HepG2 (cell line): Measurements from ENCODE around the gene DAB2. TPM values are rescaled to one million over a fixed set of nuclear protein-coding genes. Genes with fewer than 3 reads are reported as not detected.

Source experiments
- ARID2 ChIP-seq: sonication (generic); formaldehyde crosslinking; IDR thresholded peaks from 2 replicates; pipeline ENCODE4 v1.8.1; 2022; ENCODE audit warnings: mild to moderate bottlenecking, missing genetic modification reagents, borderline replicate concordance
- KDM2A ChIP-seq: sonication (generic); formaldehyde crosslinking; IDR thresholded peaks from 2 replicates; pipeline ENCODE4 v1.4.0; 2020; ENCODE audit warnings: low read depth, missing genetic modification reagents, borderline replicate concordance
- KDM6A ChIP-seq: IDR thresholded peaks from 2 replicates; pipeline ENCODE4 v1.6.1; 2016; ENCODE audit warnings: low read depth
- NCOR1 ChIP-seq: fragments of 200-600 bp; sonication (generic); IDR thresholded peaks from 2 replicates; pipeline ENCODE4 v1.7.0; 2017; ENCODE audit warnings: antibody characterized with exemption, low read length, borderline replicate concordance
- PTBP1 ChIP-seq: fragments of 200-400 bp; formaldehyde crosslinking; IDR thresholded peaks from 2 replicates; pipeline ENCODE4 v1.6.1; 2018; ENCODE audit warnings: low read length, low read depth; ENCODE audit not compliant: poor library complexity, severe bottlenecking
- SOX13 ChIP-seq, 3 experiments: fragments of 450-650 bp in 1 of 3; sonication (generic) in 1 of 3; formaldehyde crosslinking in 1 of 3; IDR thresholded peaks in 2 of 3; conservative IDR thresholded peaks in 1 of 3; 2 replicates each; pipeline versions ENCODE4 v1.5.0 to v1.6.1; 2016 to 2020; ENCODE audit warnings: antibody characterized with exemption in 1 of 3, mild to moderate bottlenecking in 1 of 3, missing compliant biosample characterization in 1 of 3, missing genetic modification reagents in 1 of 3, moderate library complexity in 1 of 3
- ZNF205 ChIP-seq: IDR thresholded peaks from 2 replicates; pipeline ENCODE4 v1.6.1; 2018; ENCODE audit warnings: missing biosample characterization, missing genetic modification reagents
- ZNF251 ChIP-seq: sonication (generic); formaldehyde crosslinking; IDR thresholded peaks from 2 replicates; pipeline ENCODE4 v1.9.0; 2021; ENCODE audit warnings: mild to moderate bottlenecking, missing genetic modification reagents
- ZNF446 ChIP-seq: sonication (generic); formaldehyde crosslinking; IDR thresholded peaks from 2 replicates; pipeline ENCODE4 v1.5.0; 2020; ENCODE audit warnings: mild to moderate bottlenecking, missing genetic modification reagents
- ZNF580 ChIP-seq: IDR thresholded peaks from 2 replicates; pipeline ENCODE4 v1.6.1; 2016; ENCODE audit warnings: low read depth, borderline replicate concordance
- ZNF619 ChIP-seq: sonication (generic); formaldehyde crosslinking; IDR thresholded peaks from 2 replicates; pipeline ENCODE4 v1.4.0; 2020; ENCODE audit warnings: mild to moderate bottlenecking, missing genetic modification reagents
- ZNF670 ChIP-seq: sonication (generic); formaldehyde crosslinking; IDR thresholded peaks from 2 replicates; pipeline ENCODE4 v1.8.0; 2022; ENCODE audit warnings: mild to moderate bottlenecking, missing genetic modification reagents, borderline replicate concordance
- ZNF879 ChIP-seq: sonication (generic); formaldehyde crosslinking; IDR thresholded peaks from 2 replicates; pipeline ENCODE4 v1.8.1; 2023; ENCODE audit warnings: missing genetic modification reagents
- polyA plus RNA-seq, 8 experiments: library from polyadenylated mRNA; depleted of rRNA in 3 of 8; stranded (reverse) in 7 of 8; unstranded in 1 of 8; fragments of >200 nt; fragmentation: Illumina TruSeq in 4 of 8; extraction: Trizol in 4 of 8; gene quantifications; 2 replicates each; pipeline versions ENCODE4 v1.2.1 to v1.2.3, GENCODE V29; 2011 to 2016; ENCODE audit warnings: low read depth in 4 of 8, missing spikeins in 1 of 8, mixed read lengths in 1 of 8; ENCODE audit not compliant: insufficient read depth in 1 of 8
- total RNA-seq, 5 experiments: library from RNA; depleted of rRNA; stranded (reverse); fragments of >200 nt; fragmentation: Illumina TruSeq; extraction: Trizol; gene quantifications; 2 replicates each; pipeline ENCODE4 v1.2.3, GENCODE V29; 2016; ENCODE audit warnings: low read depth in 1 of 5
- TF ChIP-seq, protein P1 (sequence below): sonication (generic); formaldehyde crosslinking; IDR thresholded peaks from 2 replicates; pipeline ENCODE4 v1.4.0; 2020; ENCODE audit warnings: missing genetic modification reagents
- TF ChIP-seq, protein P2 (sequence below): sonication (generic); formaldehyde crosslinking; IDR thresholded peaks from 2 replicates; pipeline ENCODE4 v1.4.0; 2020; ENCODE audit warnings: missing genetic modification reagents, borderline replicate concordance
- TF ChIP-seq, protein P3 (sequence below): sonication (generic); formaldehyde crosslinking; IDR thresholded peaks from 2 replicates; pipeline ENCODE4 v1.8.0; 2022; ENCODE audit warnings: missing genetic modification reagents, mild to moderate bottlenecking, inconsistent platforms, borderline replicate concordance
- TF ChIP-seq, protein P4 (sequence below): IDR thresholded peaks from 2 replicates; pipeline ENCODE4 v1.6.1; 2016

The DAB2 gene
- total and polyA plus RNA-seq, 2 of the 13 experiments (the other 11 are each of a cell fraction or from before 2014, with no cell fraction given): 6.4 to 6.5 TPM

DNA sequence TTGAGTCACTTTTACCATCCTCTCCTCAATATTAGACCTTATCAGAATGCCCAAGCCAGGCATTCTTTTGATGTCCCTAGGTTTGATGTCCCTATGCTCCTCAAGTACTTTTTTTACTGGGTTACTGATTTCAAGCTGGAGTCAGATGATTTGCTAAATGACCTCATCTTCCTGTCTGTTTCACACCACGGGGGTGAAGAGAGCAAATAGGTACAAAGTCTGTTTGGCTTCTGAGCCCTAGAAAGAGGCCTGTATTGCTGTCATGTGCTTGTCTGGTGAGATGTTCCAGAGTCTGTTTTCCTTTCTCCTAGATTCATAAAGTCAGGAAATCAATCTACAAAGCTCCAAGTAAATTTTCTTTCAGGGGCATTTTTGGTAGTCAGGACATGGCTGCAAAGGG, 12.7 kb upstream of the DAB2 start (continued):
- TF ChIP-seq, protein P1, sequence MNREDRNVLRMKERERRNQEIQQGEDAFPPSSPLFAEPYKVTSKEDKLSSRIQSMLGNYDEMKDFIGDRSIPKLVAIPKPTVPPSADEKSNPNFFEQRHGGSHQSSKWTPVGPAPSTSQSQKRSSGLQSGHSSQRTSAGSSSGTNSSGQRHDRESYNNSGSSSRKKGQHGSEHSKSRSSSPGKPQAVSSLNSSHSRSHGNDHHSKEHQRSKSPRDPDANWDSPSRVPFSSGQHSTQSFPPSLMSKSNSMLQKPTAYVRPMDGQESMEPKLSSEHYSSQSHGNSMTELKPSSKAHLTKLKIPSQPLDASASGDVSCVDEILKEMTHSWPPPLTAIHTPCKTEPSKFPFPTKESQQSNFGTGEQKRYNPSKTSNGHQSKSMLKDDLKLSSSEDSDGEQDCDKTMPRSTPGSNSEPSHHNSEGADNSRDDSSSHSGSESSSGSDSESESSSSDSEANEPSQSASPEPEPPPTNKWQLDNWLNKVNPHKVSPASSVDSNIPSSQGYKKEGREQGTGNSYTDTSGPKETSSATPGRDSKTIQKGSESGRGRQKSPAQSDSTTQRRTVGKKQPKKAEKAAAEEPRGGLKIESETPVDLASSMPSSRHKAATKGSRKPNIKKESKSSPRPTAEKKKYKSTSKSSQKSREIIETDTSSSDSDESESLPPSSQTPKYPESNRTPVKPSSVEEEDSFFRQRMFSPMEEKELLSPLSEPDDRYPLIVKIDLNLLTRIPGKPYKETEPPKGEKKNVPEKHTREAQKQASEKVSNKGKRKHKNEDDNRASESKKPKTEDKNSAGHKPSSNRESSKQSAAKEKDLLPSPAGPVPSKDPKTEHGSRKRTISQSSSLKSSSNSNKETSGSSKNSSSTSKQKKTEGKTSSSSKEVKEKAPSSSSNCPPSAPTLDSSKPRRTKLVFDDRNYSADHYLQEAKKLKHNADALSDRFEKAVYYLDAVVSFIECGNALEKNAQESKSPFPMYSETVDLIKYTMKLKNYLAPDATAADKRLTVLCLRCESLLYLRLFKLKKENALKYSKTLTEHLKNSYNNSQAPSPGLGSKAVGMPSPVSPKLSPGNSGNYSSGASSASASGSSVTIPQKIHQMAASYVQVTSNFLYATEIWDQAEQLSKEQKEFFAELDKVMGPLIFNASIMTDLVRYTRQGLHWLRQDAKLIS (CRISPR knock-in tag): no peak
- TF ChIP-seq ZNF446 (CRISPR knock-in tag) (no peak), SOX13 (IDR thresholded peaks at IDR 0.05) (peak; percentile 78), SOX13 (CRISPR knock-in tag; conservative IDR thresholded peaks at IDR 0.05 in 1 of 2, IDR thresholded peaks at IDR 0.05 in 1 of 2) (peak in 1 of 2 experiments; percentile 84; a peak in 2 of 4 replicates), ZNF580 (CRISPR knock-in tag) (0 out of 2 replicates have a peak, but pooled peaks have one; percentile 46), ZNF251 (CRISPR knock-in tag) (no peak), ZNF879 (CRISPR knock-in tag) (no peak), ZNF205 (CRISPR knock-in tag) (peak; percentile 73; the same call in 1 of the 2 replicates), NCOR1 (peak; percentile 72; the same call in 1 of the 2 replicates), ZNF670 (CRISPR knock-in tag) (0 out of 2 replicates have a peak, but pooled peaks have one; percentile 38), ARID2 (CRISPR knock-in tag) (no peak), KDM6A (CRISPR knock-in tag) (peak; percentile 60; the same call in 1 of the 2 replicates), ZNF619 (CRISPR knock-in tag) (no peak), KDM2A (CRISPR knock-in tag) (no peak), PTBP1 (no peak)
- TF ChIP-seq, protein P2, sequence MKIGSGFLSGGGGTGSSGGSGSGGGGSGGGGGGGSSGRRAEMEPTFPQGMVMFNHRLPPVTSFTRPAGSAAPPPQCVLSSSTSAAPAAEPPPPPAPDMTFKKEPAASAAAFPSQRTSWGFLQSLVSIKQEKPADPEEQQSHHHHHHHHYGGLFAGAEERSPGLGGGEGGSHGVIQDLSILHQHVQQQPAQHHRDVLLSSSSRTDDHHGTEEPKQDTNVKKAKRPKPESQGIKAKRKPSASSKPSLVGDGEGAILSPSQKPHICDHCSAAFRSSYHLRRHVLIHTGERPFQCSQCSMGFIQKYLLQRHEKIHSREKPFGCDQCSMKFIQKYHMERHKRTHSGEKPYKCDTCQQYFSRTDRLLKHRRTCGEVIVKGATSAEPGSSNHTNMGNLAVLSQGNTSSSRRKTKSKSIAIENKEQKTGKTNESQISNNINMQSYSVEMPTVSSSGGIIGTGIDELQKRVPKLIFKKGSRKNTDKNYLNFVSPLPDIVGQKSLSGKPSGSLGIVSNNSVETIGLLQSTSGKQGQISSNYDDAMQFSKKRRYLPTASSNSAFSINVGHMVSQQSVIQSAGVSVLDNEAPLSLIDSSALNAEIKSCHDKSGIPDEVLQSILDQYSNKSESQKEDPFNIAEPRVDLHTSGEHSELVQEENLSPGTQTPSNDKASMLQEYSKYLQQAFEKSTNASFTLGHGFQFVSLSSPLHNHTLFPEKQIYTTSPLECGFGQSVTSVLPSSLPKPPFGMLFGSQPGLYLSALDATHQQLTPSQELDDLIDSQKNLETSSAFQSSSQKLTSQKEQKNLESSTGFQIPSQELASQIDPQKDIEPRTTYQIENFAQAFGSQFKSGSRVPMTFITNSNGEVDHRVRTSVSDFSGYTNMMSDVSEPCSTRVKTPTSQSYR (CRISPR knock-in tag): no peak
- TF ChIP-seq, protein P3, sequence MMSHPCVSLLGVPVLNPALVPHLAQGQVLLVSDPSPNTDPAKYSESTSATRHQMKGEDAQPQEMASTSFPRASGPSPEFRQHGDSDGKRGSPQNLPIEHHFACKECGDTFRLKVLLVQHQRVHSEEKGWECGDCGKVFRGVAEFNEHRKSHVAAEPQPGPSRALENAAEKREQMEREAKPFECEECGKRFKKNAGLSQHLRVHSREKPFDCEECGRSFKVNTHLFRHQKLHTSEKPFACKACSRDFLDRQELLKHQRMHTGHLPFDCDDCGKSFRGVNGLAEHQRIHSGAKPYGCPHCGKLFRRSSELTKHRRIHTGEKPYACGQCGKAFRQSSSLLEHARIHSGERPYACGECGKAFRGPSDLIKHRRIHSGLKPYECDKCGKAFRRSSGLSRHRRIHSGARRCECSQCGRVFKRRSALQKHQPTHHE (CRISPR knock-in tag): no peak
- TF ChIP-seq, protein P4, sequence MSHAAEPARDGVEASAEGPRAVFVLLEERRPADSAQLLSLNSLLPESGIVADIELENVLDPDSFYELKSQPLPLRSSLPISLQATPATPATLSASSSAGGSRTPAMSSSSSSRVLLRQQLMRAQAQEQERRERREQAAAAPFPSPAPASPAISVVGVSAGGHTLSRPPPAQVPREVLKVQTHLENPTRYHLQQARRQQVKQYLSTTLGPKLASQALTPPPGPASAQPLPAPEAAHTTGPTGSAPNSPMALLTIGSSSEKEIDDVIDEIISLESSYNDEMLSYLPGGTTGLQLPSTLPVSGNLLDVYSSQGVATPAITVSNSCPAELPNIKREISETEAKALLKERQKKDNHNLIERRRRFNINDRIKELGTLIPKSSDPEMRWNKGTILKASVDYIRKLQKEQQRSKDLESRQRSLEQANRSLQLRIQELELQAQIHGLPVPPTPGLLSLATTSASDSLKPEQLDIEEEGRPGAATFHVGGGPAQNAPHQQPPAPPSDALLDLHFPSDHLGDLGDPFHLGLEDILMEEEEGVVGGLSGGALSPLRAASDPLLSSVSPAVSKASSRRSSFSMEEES (CRISPR knock-in tag): peak; percentile 99
